Measurements from ENCODE around the gene CTPS2.

Gene CTPS2

GRCh38 chrX:16711893-16712547, 449 bp downstream of the CTPS2 start:
- peak; percentile 33 for DNase-seq

- peak; percentile 28 for DNase-seq
Measured at GRCh38 chrX:16711219-16711811, 1.2 kb downstream of the CTPS2 start.

DNA sequence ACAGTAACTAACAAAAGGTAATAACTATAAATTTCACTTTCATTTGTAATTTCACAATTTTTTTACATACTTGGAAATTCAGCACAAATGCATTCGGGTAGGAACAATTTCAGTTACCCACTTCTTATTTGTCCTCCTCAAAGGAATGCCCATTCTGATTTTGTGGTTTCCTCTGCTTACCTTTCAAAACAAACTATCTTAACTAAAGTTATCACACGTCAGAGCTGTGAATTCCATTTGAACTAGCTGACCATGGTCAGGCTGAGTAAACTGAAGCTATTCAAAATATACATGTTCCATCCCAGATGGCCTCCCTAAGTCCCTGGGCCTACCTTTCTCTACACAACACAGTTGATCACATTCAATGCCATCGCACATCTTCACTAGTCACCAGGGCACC, 4.5 kb downstream of the CTPS2 start:
- DNase-seq = no peak

- DNase-seq = no peak
Measured at GRCh38 chrX:16705370-16705769, 7.1 kb downstream of the CTPS2 start.

DNA sequence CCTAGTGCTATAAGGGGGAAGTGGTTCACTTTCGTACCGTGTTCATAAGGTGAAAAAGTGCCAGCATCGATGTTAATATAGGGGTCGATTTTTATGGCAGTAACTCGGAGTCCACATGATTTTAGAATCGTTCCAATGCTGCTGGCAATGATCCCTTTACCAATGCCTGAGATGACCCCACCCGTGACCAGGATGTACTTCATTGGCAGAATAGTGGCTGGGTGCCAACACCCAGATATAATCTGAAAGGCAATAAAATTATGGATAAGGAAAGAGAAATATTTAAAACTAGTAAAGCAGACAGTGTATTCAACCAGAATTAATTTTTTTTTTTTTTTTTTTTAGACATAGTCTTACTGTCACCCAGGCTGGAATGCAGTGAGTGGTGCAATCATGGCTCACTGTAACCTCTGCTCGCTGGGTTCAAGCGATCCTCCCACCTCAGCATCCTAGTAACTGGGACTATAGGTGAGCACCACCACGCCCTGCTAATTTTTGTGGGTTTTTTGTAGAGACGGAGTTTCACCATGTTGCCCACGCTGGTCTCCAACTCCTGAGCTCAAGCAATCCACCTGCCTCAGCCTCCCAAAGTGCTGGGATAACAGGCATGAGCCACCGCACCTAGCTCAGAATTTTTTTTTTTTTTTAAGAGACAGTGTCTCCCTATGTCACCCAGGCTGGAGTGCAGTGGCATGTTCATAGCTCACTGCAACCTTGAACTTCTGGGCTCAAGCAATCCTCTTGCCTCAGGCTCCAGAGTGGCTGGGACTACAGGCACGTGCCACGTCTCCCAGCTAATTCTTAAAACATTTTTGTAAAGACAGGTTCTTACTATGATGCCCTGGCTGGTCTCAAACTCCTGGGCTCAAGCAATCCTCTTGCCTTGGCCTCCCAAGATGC, 9.5 kb downstream of the CTPS2 start:
- DNase-seq = no peak

DNA sequence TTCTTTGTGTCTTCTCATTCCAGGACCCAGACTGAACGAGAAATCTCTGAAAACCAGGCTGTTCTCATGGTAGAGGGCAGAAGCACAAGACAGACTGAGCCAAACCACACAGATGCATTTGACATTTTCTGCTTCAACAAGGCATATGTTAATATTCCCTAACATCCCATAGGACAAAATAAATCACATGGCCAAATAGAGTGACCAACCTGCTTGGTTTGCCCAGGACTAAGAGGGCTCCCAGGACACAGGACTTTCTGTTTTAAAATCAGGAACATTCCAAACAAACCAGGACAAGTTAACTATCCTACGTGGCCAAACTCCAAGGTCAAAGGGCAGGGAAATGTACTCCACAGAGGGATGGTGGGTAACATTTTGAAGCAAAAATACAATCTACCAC, 11.7 kb downstream of the CTPS2 start:
- DNase-seq = no peak

GRCh38 chrX:16699389-16699788, 13.1 kb downstream of the CTPS2 start:
- no peak for DNase-seq

DNA sequence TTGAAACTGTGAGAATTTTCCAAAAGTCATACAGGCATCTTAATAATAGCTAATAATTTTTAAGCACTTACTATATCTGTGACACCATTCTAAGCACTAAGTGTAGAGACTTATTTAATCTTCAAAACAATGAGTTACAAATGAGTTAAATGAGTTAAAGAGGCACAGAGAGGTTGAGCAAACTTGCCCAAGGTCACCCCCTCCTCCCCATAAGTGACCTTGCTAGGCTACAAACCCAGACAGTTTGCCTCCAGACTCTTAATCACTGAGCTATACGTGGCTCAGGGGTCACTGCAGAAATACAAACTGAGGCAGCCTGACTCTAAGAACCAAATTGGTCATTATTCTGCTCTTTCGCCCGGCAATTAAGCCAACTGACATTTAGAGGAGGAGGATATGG, 15.5 kb downstream of the CTPS2 start:
- DNase-seq = no peak

DNA sequence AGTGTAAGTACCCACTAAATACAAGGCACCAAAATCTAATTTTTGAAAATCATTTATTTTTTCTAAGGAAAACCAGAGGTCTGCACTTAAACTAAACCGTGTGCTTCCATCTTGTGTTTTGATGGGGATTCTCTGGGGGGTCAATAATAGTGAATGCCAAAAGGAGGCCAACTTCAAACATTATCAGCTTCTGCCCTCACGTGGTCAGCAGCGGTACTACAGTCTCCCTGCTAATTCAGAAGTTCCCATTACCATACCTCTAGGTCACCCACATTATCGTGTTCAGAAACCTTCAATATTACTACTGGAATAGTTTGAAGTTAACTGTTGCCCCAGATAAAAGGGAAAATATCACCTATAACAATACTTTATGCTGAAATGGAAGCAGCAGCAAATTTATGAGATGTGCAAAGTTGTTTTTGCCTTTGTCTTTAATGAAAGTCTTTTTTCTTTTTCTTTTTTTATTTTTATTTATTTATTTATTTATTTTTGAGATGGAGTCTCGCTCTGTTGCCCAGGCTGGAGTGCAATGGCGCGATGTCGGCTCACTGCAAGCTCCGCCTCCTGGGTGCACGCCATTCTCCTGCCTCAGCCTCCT, 17.3 kb downstream of the CTPS2 start:
- DNase-seq = peak; percentile 71

DNA sequence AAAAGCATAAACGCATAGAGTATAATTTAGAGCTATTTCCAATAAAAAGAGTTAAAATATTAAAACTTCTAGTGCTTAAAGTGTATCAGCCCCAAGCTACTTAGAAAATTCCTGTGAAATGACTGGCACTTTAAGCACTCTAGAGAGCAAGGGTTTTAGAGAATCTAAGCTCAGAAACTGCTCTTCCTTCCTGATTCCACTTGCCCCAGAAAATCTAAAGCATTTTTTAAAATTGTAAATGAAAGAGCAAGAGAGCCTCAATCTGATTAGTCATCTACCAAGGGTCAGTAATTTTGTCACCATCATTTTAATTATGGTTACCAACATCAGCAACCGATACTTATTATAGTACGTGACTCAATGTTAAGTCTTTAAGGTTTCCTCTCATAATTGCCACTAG, 25.0 kb downstream of the CTPS2 start:
- DNase-seq = no peak

- no peak for DNase-seq
Measured at GRCh38 chrX:16683007-16683664, 29.3 kb downstream of the CTPS2 start.

GRCh38 chrX:16678689-16679088, 33.8 kb downstream of the CTPS2 start:
- DNase-seq = no peak

DNA sequence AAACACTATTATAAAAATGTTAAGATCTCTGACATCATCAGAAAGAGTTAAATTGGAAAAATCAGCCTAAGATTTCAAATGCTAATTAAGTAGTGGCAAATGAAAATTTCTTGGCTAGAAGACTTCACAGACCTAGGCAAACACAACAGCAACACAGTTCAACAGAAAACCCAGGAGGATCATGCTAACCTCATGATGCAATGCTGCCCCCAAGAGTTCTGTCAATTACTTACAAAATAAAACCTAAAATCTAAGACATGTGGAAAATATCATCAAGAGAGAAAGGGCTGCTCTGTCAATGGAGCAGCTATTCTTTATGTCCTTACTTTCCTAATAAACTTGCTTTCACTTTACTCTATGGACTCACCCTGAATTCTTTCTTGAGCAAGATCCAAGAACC, 41.5 kb downstream of the CTPS2 start:
- DNase-seq = peak; percentile 67

GRCh38 chrX:16666541-16666940, 45.9 kb downstream of the CTPS2 start:
- no peak for DNase-seq

DNA sequence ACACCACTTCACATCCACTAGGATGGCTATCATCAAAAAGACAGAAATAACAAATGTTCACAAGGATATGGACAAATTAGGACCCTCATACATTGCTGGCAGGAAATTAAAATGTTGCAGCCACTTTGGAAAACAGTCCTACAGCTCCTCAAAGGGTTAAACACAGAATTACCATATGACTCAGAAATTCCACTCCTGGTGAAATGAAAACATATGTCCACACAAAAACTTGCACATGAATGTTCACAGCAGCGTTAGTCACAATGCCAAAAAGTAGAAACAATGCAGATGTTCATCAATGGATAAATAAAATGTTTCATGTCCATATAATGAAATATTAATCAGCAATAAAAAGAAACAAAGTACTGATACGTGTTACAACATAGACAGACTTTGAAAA, 47.4 kb downstream of the CTPS2 start:
- no peak for DNase-seq

- peak; percentile 1 for DNase-seq
Measured at GRCh38 chrX:16664626-16665025, 47.8 kb downstream of the CTPS2 start.

- DNase-seq = no peak
Measured at GRCh38 chrX:16664074-16664473, 48.4 kb downstream of the CTPS2 start.

- DNase-seq = no peak
Measured at GRCh38 chrX:16662402-16662801, 50.1 kb downstream of the CTPS2 start.

DNA sequence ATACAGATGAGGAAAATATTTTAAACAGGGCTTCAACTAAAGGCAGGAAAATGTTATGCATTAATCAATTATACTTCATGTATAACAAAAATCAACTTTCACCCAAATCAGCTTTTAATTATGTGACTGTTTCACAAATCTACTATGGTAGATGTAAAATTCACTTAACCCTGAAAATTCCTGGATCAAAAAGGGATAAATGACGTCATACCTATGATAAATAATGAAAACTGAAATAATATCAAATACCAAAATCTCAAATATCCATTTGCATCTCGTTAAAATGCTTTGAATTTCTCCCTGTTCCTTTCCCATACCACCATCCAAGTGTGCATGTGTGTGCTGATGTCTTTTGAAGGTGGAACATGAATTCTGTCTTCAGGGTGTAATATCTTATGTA, 51.0 kb downstream of the CTPS2 start:
- no peak for DNase-seq

DNA sequence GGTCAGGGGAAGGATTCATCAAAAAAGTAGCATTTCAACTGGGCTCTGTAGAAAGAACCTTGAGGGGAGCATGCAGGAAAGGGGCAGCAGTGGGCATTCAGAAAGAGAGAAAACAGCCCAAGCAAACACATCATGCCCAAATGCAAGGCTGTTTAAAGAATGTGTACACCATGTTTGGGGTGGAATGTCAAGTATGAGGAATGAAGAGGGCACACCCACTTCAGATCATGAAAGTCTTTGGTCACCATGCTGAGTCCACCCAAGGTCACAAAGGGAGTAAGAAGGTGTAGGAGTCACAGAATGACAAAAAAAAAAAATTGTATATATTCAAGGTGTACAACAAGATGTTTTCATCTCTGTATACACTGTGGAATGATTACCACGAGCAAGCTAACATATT, 53.1 kb downstream of the CTPS2 start:
- no peak for DNase-seq

DNA sequence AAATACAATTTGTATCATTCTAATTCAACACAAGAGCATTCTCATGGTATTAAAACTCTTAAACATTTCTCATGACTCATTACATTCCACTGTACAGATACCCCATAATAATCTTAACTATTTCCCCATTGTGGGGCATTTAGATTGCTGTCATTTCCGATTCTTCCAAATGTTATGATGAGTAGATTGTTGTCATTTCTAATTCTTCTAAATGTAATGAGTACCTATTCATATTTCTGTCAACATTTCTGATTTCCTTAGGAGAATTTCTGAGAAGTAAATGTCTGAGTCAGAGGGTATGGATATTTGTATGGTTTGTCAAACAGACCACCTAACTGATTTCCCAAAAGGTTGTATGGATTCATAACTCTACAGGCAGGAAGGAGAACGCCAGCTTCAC, 54.2 kb downstream of the CTPS2 start:
- no peak for DNase-seq

DNA sequence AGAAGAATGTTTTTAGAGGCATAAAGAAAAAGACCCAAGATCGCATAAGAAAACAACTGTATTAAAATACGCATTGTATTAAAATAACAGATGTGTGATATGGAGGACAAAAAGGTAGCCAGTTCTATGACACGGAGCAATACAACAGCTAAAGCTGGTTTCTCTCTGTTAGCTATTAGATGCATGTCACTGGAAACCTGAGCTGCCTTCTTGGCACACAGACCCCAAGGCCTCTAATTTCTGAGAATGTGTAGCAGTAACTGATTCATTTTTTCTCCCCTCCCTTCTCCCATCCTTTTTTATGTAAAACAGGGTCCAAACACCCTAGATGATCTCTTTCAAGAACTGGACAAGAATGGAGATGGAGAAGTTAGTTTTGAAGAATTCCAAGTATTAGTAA, 58.4 kb downstream of the CTPS2 start:
- DNase-seq = no peak

DNA sequence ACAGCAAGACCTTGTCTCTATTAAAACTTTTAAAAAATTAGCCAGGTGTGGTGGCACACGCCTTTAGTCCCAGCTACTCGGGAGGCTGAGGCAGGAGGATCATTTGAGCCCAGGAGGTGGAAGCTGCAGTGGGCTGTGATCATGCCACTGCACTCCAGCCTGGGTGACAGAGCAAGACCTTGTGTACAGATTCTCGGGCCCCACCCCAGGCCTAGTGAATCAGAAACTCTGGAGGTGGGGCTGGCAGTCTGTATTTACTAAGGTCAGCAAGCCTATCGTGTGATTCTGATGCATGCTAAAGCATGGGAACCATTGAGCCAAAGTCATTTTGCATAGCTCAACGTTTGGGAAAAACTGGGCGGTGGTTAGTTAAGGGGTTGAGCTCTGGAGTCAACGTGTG, 59.0 kb downstream of the CTPS2 start:
- no peak for DNase-seq
